ENCODE measurements around the gene PRR29.

GRCh38 chr17:64008830-64009229, 10.7 kb downstream of the PRR29 start:
- TF ChIP-seq TAF1 (IDR thresholded peaks at IDR 0.05; ENCODE audit: low read depth) (no peak), YY1 (IDR thresholded peaks at IDR 0.05; ENCODE audit: low read depth) (no peak), CEBPB (IDR thresholded peaks at IDR 0.05) (no peak), NFIC (IDR thresholded peaks at IDR 0.05) (no peak), REST (IDR thresholded peaks at IDR 0.05; ENCODE audit: low read depth) (no peak), CREB1 (IDR thresholded peaks at IDR 0.05; ENCODE audit: low read depth) (no peak), TCF12 (IDR thresholded peaks at IDR 0.05; ENCODE audit: low read depth) (no peak), MAX (IDR thresholded peaks at IDR 0.05) (no peak), EP300 (IDR thresholded peaks at IDR 0.05; ENCODE audit: borderline replicate concordance) (no peak), TEAD4 (IDR thresholded peaks at IDR 0.05) (no peak), FOXM1 (IDR thresholded peaks at IDR 0.05; ENCODE audit: borderline replicate concordance, low read depth) (no peak)
